GM19023 (cell line): Measurements from ENCODE around the gene RNF150.

ENCODE experiments used
- ATAC-seq: cut with Tn5 transposase; IDR thresholded peaks from one replicate; pipeline ENCODE4 v1.9.1; 2021; ENCODE audit warnings: mild to moderate bottlenecking, moderate library complexity; ENCODE audit not compliant: unreplicated experiment

The RNF150 gene

GRCh38 chr4:140931911-140932310, 201.4 kb downstream of the RNF150 start:
- ATAC-seq, result no peak

- no peak for ATAC-seq
Measured at GRCh38 chr4:140930557-140930956, 202.7 kb downstream of the RNF150 start.

GRCh38 chr4:140930011-140930410, 203.3 kb downstream of the RNF150 start:
- ATAC-seq, result no peak

- ATAC-seq, result no peak
Measured at GRCh38 chr4:140928880-140929279, 204.4 kb downstream of the RNF150 start.

GRCh38 chr4:140926672-140927071, 206.6 kb downstream of the RNF150 start:
- no peak for ATAC-seq

GRCh38 chr4:140925417-140925816, 207.9 kb downstream of the RNF150 start:
- ATAC-seq, result no peak

- ATAC-seq, result no peak
Measured at GRCh38 chr4:140924761-140925392, 208.4 kb downstream of the RNF150 start.

DNA sequence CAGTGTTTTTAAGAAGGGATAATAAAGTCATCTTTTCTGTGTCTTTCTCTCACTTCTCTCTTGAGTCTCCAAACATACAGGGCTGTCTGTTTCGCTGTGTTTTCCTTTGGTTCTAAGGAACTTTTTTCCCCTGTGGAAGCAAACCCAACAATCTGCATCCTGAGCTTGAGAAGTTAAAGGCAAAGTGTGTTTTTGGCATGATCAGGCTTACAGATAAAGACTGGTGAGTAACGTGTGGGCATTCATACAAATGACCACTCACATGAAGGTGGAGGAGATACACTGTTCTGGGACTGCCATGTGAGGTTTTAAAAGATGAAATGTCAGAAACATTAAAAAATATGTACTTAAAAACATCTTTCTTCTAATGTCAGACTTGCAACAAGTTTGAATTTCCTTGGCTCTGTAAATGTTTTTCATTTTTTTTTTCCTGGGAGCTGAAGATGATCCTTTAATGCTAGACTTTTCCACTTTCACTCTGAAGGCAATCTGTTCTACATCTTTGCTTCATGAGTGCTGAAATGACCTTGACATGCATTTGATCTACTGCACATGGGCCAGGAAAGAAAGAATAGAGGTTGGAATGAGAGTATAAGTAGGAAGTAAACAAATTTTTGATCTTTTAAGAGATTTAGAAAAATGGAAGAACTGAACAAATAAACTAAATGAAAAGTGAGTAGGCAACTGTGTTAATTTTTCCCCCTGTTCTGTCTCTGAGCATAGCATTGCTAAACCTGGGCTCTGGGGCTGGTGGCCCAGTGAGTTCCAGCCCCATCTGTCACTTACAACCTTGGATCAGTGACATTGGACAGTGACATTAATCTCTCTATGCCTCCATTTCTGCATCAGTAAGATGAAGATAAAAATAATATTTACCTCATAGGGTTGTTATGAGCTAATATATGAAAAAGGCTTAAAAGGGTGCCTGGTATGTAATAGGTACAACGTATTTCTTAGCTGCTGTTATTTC, 226.0 kb downstream of the RNF150 start:
- no peak for ATAC-seq

GRCh38 chr4:140904904-140905303, 228.4 kb downstream of the RNF150 start:
- no peak for ATAC-seq

- ATAC-seq, result no peak
Measured at GRCh38 chr4:140903522-140904475, 229.5 kb downstream of the RNF150 start.

- ATAC-seq, result no peak
Measured at GRCh38 chr4:140901736-140902336, 231.4 kb downstream of the RNF150 start.

GRCh38 chr4:140893939-140894338, 239.3 kb downstream of the RNF150 start:
- ATAC-seq, result no peak

GRCh38 chr4:140888054-140888453, 245.2 kb downstream of the RNF150 start:
- ATAC-seq, result no peak

DNA sequence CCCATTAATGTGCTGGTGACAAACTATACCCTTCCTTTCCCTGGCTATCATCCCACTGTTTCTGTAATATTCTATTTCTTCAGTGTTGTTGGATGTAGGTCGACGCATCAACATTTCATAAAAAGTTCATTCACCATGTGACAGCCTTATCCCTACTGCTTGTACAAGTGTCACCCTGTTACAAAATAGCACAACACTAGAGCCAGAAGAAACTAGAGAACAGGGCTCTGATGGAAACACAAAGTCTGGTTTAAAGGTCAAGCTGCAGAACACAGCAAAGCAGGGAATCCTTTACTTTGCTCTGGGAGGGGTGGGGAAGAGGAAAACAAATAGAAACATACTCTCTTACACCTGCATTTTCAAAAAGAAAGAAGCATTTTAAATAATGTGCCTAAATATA, 245.8 kb downstream of the RNF150 start:
- ATAC-seq, result no peak

- ATAC-seq, result peak; percentile 81
Measured at GRCh38 chr4:140884431-140885058, 248.7 kb downstream of the RNF150 start.

GRCh38 chr4:140877781-140878180, 255.5 kb downstream of the RNF150 start:
- ATAC-seq, result no peak

- ATAC-seq, result no peak
Measured at GRCh38 chr4:140876615-140877364, 256.5 kb downstream of the RNF150 start.

DNA sequence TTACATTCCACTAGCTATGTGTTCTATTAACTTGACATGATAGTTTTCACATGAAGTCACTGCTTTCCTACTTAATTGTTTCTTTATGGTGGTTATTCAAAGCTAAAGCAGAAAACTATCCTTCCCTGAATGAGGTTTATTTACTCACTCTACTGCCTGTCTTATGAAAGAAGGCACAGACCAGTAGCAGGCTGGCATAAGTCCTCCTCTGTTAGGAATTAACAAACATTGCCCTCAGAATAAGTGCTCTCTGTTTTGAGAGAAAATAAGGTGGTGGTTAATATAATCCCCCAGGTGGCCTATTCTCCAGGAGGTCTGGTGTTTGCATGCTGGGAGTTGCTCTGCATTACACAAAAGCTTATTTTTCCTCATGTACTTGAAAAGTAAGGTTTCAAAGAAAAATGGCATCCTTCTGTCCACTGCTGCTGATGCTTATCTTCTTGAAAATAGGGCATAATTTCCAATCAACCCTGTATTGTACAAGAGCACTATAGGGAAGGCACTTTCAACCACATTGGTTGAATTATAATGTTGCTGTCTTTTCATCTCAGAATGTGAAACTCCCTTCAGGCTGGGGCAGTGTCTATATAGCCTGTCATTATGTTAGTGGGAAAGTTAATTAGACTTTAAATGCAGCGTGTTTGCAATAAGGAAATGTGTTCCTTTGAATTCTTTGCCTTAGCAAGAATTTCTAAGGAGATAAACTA, 257.4 kb downstream of the RNF150 start:
- ATAC-seq, result no peak

- no peak for ATAC-seq
Measured at GRCh38 chr4:140874056-140874455, 259.2 kb downstream of the RNF150 start.
